Cardiac muscle cell (in vitro differentiated cells and primary cell): ENCODE measurements around the gene MLF1. TPM values are rescaled to one million over a fixed set of nuclear protein-coding genes. Genes with fewer than 3 reads are reported as not detected.
A peak's percentile ranks its signal among the peaks of the same experiment; 100 is the strongest.

Source experiments
- DNase-seq, 2 donors: peaks; one replicate each; pipeline versions ENCODE4 v3.0.0 to v3.0.0-alpha.2; 2010 to 2017; ENCODE audit warnings: low read depth in 1 of 2, low spot score in 1 of 2
- H3K27ac ChIP-seq: fragments of 200-600 bp; sonication (generic); 2 replicates; pipeline ENCODE4 v1.5.1; 2016
- H3K27me3 ChIP-seq: fragments of 200-600 bp; sonication (generic); 2 replicates; pipeline ENCODE4 v1.6.0; 2016; ENCODE audit warnings: control low read depth
- H3K36me3 ChIP-seq: fragments of 200-600 bp; sonication (generic); 2 replicates; pipeline ENCODE4 v1.5.1; 2016; ENCODE audit warnings: control low read depth
- H3K4me1 ChIP-seq: fragments of 200-600 bp; sonication (generic); 2 replicates; pipeline ENCODE4 v1.8.1; 2017; ENCODE audit warnings: low read depth, mild to moderate bottlenecking, mixed run types
- H3K4me3 ChIP-seq: fragments of 200-600 bp; sonication (generic); 2 replicates; pipeline ENCODE4 v1.5.1; 2016; ENCODE audit warnings: mild to moderate bottlenecking
- H3K9me3 ChIP-seq: fragments of 200-600 bp; sonication (generic); 2 replicates; pipeline ENCODE4 v1.5.1; 2017; ENCODE audit warnings: low read depth, mild to moderate bottlenecking, control low read depth
- CTCF ChIP-seq: IDR thresholded peaks from 2 replicates; pipeline ENCODE4 v1.5.1; 2012; ENCODE audit warnings: low read depth, mild to moderate bottlenecking, low read length
- polyA plus RNA-seq: library from polyadenylated mRNA; unstranded; fragments of >200 nt; fragmentation: Nextera tagmentation; extraction: Ambion mirVana; gene quantifications from 2 replicates; pipeline ENCODE4 v1.2.1, GENCODE V29; 2016
- total RNA-seq: library from RNA; depleted of rRNA; stranded (reverse); fragments of >200 nt; gene quantifications from 2 replicates; pipeline ENCODE4 v1.2.3, GENCODE V29; 2016

Gene MLF1
- total RNA-seq (113 and 121 TPM in 2 replicates), polyA plus RNA-seq (210 and 353 TPM in 2 replicates)

DNA sequence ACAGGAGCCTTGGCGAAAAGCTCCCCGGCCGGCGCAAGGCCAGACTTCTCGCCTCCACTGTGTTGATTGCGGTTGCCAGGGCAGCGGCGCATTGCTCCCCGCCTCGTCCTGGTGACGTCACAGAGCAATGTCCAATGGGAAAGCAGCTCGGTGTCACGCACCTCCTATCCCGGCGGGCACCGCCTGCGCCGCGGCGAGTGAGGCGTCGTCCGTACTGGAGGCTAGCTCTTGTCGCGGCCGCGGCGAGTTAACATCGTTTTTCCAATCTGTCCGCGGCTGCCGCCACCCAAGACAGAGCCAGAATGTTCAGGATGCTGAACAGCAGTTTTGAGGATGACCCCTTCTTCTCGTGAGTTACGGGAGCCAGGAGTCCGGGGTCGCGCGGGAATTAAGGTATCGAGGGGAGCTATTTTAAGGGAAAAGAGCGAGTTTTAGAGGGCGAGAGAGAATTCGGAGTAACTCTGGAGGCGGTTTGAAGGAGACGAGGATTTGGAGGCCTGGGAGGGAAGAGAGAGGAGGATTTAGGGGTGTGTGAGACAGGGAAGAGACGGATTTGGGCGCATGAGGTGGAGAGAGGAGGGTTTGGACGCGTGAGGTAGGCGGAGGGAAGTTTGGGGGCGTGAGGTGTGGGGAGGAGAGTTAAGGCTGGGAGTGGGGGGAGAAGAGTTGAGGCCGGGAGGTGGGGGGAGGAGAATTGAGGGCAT, at the start of gene MLF1:
MLF1 (plus strand) TSS at position 196 of the 704 bp plus-strand sequence; CDS start at position 303, 107 bp downstream.
- H3K4me1 ChIP-seq = peaks cover 54% of the 10 kb centered on the region
- no peaks in the 10 kb centered on the region for H3K9me3 ChIP-seq
- H3K27ac ChIP-seq = peak within 1 kb of the TSS; percentile 90
- no peaks in the 10 kb centered on the region for H3K36me3 ChIP-seq
- no peak for TF ChIP-seq CTCF
- peak; percentile 98 for DNase-seq
- peak within 1 kb of the TSS; percentile 89 for H3K4me3 ChIP-seq
- no peaks in the 10 kb centered on the region for H3K27me3 ChIP-seq

DNA sequence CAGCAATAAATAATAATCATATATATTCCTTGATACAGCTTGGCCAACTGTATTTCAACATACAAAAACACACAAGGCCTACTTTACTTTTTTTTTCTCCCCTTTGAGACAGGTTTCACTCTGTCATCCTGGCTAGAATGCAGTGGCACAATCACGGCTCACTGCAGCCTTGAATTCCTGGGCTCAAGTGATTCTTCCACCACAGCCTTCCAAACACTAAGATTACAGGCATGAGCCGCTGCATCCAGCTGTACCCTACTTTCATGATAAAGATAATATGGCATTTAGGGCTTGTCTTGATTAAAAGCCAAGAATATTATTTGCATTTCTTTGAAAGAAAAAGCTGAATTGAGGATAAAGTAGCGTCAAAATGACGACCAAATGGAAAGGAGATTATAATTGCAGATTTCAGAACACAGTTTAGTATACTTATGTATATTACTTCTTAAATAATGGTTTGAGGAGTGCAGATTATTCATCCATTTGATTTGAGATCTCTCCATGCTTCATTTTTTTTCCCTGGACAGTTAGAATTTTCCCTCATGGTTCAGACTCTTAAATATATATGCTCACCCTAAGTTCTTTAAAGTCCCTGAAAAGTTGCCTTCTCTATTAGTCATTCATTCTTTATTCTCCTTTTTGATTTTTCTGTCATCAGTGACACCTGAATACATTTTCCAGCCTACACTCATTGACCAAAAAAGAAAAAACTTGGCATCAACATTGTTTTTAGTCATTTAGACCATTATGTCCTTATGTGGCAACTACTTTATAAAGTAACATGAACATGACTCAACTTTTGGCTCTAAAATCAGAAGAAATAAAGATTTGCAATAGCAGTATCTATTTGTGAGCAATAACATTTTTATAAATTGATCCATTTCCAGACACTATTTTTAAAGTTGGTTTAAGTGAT, 48.5 kb upstream of the MLF1 start:
- H3K27me3 ChIP-seq = no peaks in the 10 kb centered on the region
- peak; percentile 20 to 56 for DNase-seq

GRCh38 chr3:158528076-158528674, 42.8 kb upstream of the MLF1 start:
- TF ChIP-seq CTCF = no peak
- no peaks in the 10 kb centered on the region for H3K27me3 ChIP-seq
- no peaks in the 10 kb centered on the region for H3K36me3 ChIP-seq
- H3K4me1 ChIP-seq = no peaks in the 10 kb centered on the region
- H3K27ac ChIP-seq = no peak overlapping the region
- H3K9me3 ChIP-seq = no peaks in the 10 kb centered on the region
- no peak for DNase-seq
- no peak overlapping the region for H3K4me3 ChIP-seq

More for the DNA sequence above, 48.5 kb upstream of the MLF1 start:
- Histone ChIP-seq H3K9me3 (no peaks in the 10 kb centered on the region), H3K4me1 (peaks cover 10% of the 10 kb centered on the region), H3K4me3 (no peak overlapping the region), H3K27ac (no peak overlapping the region), H3K36me3 (no peaks in the 10 kb centered on the region)
- TF ChIP-seq CTCF = no peak

DNA sequence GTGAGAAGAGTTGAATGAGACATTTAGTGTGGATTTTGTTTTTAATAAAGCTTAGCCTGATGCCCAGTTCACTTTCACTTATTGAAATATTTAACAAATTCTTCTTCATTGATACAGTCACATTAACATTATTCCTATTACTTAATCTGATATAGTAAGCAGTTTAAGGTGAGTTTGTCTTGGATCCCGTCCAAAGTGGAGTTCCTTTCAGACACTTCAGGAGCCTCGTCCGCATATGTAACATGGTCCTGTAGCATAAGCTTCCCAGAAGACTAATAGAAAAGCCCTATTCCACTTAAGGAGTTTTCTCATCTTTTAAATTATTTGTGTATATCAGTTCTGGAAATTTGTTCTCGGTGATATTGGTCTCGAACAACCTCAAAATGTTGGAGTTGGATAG, 39.7 kb upstream of the MLF1 start:
- Histone ChIP-seq H3K4me3 (no peak overlapping the region), H3K27me3 (no peaks in the 10 kb centered on the region), H3K36me3 (no peaks in the 10 kb centered on the region), H3K27ac (no peak overlapping the region), H3K9me3 (no peaks in the 10 kb centered on the region), H3K4me1 (no peaks in the 10 kb centered on the region)
- DNase-seq = peak in 1 of 2 donors; percentile 4
- TF ChIP-seq CTCF = no peak

GRCh38 chr3:158532099-158532734, 38.8 kb upstream of the MLF1 start:
- Histone ChIP-seq H3K4me1 (no peaks in the 10 kb centered on the region), H3K27me3 (no peaks in the 10 kb centered on the region), H3K9me3 (no peaks in the 10 kb centered on the region), H3K27ac (no peak overlapping the region), H3K36me3 (no peaks in the 10 kb centered on the region), H3K4me3 (no peak overlapping the region)
- TF ChIP-seq CTCF = peak; percentile 65
- peak; percentile 23 to 78 for DNase-seq
